HL-60 (cell line): ENCODE data around the gene NKIRAS2.

Experiments
- DNase-seq, 2 experiments: peaks; one replicate each; pipeline ENCODE4 v3.0.0-alpha.2; 2010 to 2020; ENCODE audit warnings: low read depth in 1 of 2, low spot score in 1 of 2
- H3K27ac ChIP-seq: fragments of 250-450 bp; sonication (Bioruptor Pico); replicated peaks from 2 replicates; pipeline ENCODE4 v1.5.1; 2020; ENCODE audit warnings: mild to moderate bottlenecking, moderate library complexity
- H3K27me3 ChIP-seq: fragments of 250-450 bp; sonication (Bioruptor Pico); 2 replicates; pipeline ENCODE4 v1.5.1; 2021; ENCODE audit warnings: mild to moderate bottlenecking, moderate library complexity; ENCODE audit not compliant: insufficient read depth, poor library complexity, severe bottlenecking
- H3K4me3 ChIP-seq: replicated peaks from 2 replicates; pipeline ENCODE4 v1.5.1; 2011; ENCODE audit warnings: mild to moderate bottlenecking, control low read depth, low read length; ENCODE audit not compliant: insufficient read depth
- CTCF ChIP-seq: IDR thresholded peaks from one replicate; pipeline ENCODE4 v1.5.1; 2011; ENCODE audit warnings: low read length, control low read depth, inconsistent platforms; ENCODE audit not compliant: insufficient read depth
- GABPA ChIP-seq: IDR thresholded peaks from 2 replicates; pipeline ENCODE4 v1.6.1; 2012; ENCODE audit warnings: low read depth
- POLR2AphosphoS5 ChIP-seq: IDR thresholded peaks from 2 replicates; pipeline ENCODE4 v1.6.1; 2012; ENCODE audit warnings: low read depth
- REST ChIP-seq: IDR thresholded peaks from 2 replicates; pipeline ENCODE4 v1.6.1; 2012; ENCODE audit warnings: low read depth; ENCODE audit not compliant: insufficient replicate concordance
- SPI1 ChIP-seq: IDR thresholded peaks from 2 replicates; pipeline ENCODE4 v1.6.1; 2012; ENCODE audit warnings: low read depth, mild to moderate bottlenecking, borderline replicate concordance

The NKIRAS2 gene

DNA sequence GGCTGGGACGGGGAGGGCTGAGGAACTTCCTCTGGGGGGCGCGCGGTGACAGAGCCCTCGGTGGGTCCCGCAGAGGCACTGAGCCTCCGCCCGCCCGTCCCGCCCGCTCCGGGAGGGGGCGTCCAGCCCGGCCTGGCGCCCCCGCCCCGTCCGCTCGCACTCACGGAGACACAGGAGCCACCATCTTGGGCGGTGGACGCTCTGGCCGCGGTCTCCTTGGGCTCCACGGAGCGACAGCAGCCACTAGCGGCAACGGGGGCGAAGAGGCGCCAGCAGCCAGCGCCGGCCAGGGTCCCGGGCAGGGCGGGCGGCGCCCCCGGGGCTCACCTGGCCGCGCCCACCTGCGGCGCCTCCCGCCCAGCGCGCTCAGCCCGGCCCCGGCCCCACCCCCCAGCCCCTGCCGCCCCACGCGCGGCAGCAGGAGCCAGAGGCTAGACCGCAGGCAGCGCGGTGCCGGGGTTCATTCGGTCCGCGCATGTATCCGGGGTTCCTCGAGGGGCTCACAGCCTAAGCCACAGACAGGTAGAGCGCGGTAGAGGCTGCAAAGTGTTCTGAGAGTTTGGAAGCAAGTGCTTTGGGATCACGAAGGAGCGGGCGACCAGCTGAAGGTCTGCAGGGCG lies 30.6 kb downstream of the NKIRAS2 start, which contains the start of gene C17orf113:
Gene C17orf113 (minus strand): TSS at position 209 of the 620 bp plus-strand sequence. CDS start 7,225 bp downstream, outside the sequence.
- no peak within 1 kb of the TSS for H3K27ac ChIP-seq
- H3K4me3 ChIP-seq, result peak within 1 kb of the TSS; percentile 55
- H3K27me3 ChIP-seq, result peaks cover 12% of the 10 kb centered on the region
- no peak for TF ChIP-seq REST
- TF ChIP-seq POLR2AphosphoS5, result peak; percentile 25; the same call in 1 of the 2 replicates
- TF ChIP-seq SPI1, result no peak
- TF ChIP-seq CTCF, result peak; percentile 1
- no peak for TF ChIP-seq GABPA
- peak; percentile 33 to 44 for DNase-seq

DNA sequence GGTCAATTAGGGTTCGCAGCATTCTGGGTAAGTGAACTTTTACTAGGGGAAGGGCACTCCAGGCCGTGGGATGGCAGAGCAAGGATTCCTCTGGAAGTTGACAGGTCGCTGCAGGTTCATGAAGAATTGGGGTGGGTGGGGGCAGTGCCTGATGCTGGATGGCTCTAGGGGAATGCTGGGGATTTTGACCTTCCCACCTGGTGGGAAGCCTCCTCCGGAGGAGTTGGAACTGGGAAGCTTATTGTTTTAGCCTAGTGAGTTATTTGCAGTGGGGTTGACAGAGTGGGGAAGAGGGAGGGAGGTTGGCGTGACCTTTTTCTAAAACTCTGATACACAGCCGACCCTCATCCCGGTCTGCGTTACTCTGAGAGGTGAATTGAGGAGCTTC lies 31.1 kb downstream of the NKIRAS2 start:
- peak overlapping the region; percentile 55 for H3K4me3 ChIP-seq
- H3K27me3 ChIP-seq, result peaks cover 12% of the 10 kb centered on the region
- TF ChIP-seq CTCF (no peak), REST (no peak)
- DNase-seq, result no peak
- no peak overlapping the region for H3K27ac ChIP-seq

GRCh38 chr17:42051645-42052044 lies 31.8 kb downstream of the NKIRAS2 start:
- TF ChIP-seq GABPA, result no peak
- no peak for TF ChIP-seq SPI1
- no peak for TF ChIP-seq POLR2AphosphoS5
- no peak for TF ChIP-seq CTCF
- TF ChIP-seq REST, result no peak
- no peak for DNase-seq
- H3K27me3 ChIP-seq, result peaks cover 12% of the 10 kb centered on the region

More at GRCh38 chr17:42051645-42052044, 31.8 kb downstream of the NKIRAS2 start:
- no peak overlapping the region for H3K27ac ChIP-seq
- H3K4me3 ChIP-seq, result no peak overlapping the region
